Neuronal stem cell (in vitro differentiated cells): Measurements from ENCODE around the gene GOSR2.

Experiments
- DNase-seq: peaks from one replicate; pipeline ENCODE4 v3.0.0-alpha.2; 2013; ENCODE audit warnings: low spot score
- H2AFZ ChIP-seq: one replicate; pipeline ENCODE4 v1.6.1; 2013; ENCODE audit warnings: mild to moderate bottlenecking, low read length, inconsistent platforms
- H2AK5ac ChIP-seq: 2 replicates; pipeline ENCODE4 v1.6.1; 2013; ENCODE audit warnings: low read depth, mild to moderate bottlenecking, inconsistent platforms, low read length, moderate library complexity, mixed read lengths
- H2BK120ac ChIP-seq: 2 replicates; pipeline ENCODE4 v1.6.1; 2013; ENCODE audit warnings: low read depth, mild to moderate bottlenecking, inconsistent platforms, low read length, moderate library complexity, mixed read lengths
- H2BK12ac ChIP-seq: one replicate; pipeline ENCODE4 v1.6.1; 2013; ENCODE audit warnings: low read length, inconsistent platforms
- H2BK15ac ChIP-seq: 2 replicates; pipeline ENCODE4 v1.6.1; 2013; ENCODE audit warnings: mild to moderate bottlenecking, low read length, inconsistent platforms, mixed read lengths
- H2BK5ac ChIP-seq: one replicate; pipeline ENCODE4 v1.6.1; 2013; ENCODE audit warnings: inconsistent platforms, mild to moderate bottlenecking, low read length, moderate library complexity
- H3K14ac ChIP-seq: one replicate; pipeline ENCODE4 v1.6.1; 2013; ENCODE audit warnings: low read length, inconsistent platforms
- H3K18ac ChIP-seq: 2 replicates; pipeline ENCODE4 v1.6.1; 2013; ENCODE audit warnings: low read length, inconsistent platforms
- H3K23ac ChIP-seq: 2 replicates; pipeline ENCODE4 v1.6.1; 2013; ENCODE audit warnings: low read depth, mild to moderate bottlenecking, mixed read lengths, low read length, inconsistent platforms; ENCODE audit not compliant: poor library complexity
- H3K27ac ChIP-seq: replicated peaks from 3 replicates; pipeline ENCODE4 v1.5.1; 2013; ENCODE audit warnings: low read length, inconsistent platforms
- H3K27me3 ChIP-seq, 3 experiments: 2 replicates each; pipeline ENCODE4 v1.6.1; 2013; ENCODE audit warnings: low read length in 3 of 3, mild to moderate bottlenecking in 2 of 3, inconsistent platforms in 1 of 3, low read depth in 1 of 3, mixed read lengths in 1 of 3, moderate library complexity in 1 of 3; ENCODE audit not compliant: control insufficient read depth in 3 of 3, insufficient read depth in 3 of 3
- H3K36me3 ChIP-seq, 2 donors: replicated peaks in 1 of 2; 2 replicates each; pipeline ENCODE4 v1.6.1; 2013; ENCODE audit warnings: low read length in 2 of 2; ENCODE audit not compliant: control insufficient read depth in 2 of 2, insufficient read depth in 2 of 2
- H3K4ac ChIP-seq: 2 replicates; pipeline ENCODE4 v1.6.1; 2013; ENCODE audit warnings: inconsistent platforms, mild to moderate bottlenecking, low read length, moderate library complexity
- H3K4me1 ChIP-seq, 2 donors: 1 replicate in 1 of 2; 2 replicates in 1 of 2; pipeline ENCODE4 v1.6.1; 2013; ENCODE audit warnings: low read length in 2 of 2, low read depth in 1 of 2; ENCODE audit not compliant: control insufficient read depth in 2 of 2, insufficient read depth in 1 of 2
- H3K4me2 ChIP-seq: one replicate; pipeline ENCODE4 v1.6.1; 2013; ENCODE audit warnings: mild to moderate bottlenecking, low read length, inconsistent platforms; ENCODE audit not compliant: insufficient read depth, poor library complexity, severe bottlenecking
- H3K4me3 ChIP-seq, 2 donors: 2 replicates each; pipeline ENCODE4 v1.5.1; 2013; ENCODE audit warnings: low read length in 2 of 2, mild to moderate bottlenecking in 2 of 2, inconsistent platforms in 1 of 2, moderate library complexity in 1 of 2
- H3K79me1 ChIP-seq: one replicate; pipeline ENCODE4 v1.6.1; 2013; ENCODE audit warnings: low read depth, mild to moderate bottlenecking, inconsistent platforms, low read length, moderate library complexity
- H3K9ac ChIP-seq: one replicate; pipeline ENCODE4 v1.6.1; 2013; ENCODE audit warnings: mild to moderate bottlenecking, low read depth, low read length, inconsistent platforms; ENCODE audit not compliant: poor library complexity
- H3K9me3 ChIP-seq, 2 donors: replicated peaks in 1 of 2; 2 replicates each; pipeline versions ENCODE3 to v1.6.1; 2013; ENCODE audit warnings: low read length in 2 of 2, mild to moderate bottlenecking in 2 of 2, inconsistent platforms in 1 of 2, low read depth in 1 of 2, mixed read lengths in 1 of 2, moderate library complexity in 1 of 2; ENCODE audit not compliant: control insufficient read depth in 2 of 2, insufficient read depth in 1 of 2
- H4K8ac ChIP-seq: one replicate; pipeline ENCODE4 v1.6.1; 2013; ENCODE audit warnings: low read depth, mild to moderate bottlenecking, inconsistent platforms, low read length, moderate library complexity
- H4K91ac ChIP-seq: one replicate; pipeline ENCODE4 v1.6.1; 2013; ENCODE audit warnings: low read length, low read depth, mild to moderate bottlenecking, inconsistent platforms; ENCODE audit not compliant: poor library complexity
- WGBS, 2 donors: extraction: QIAGEN DNeasy Blood & Tissue Kit; methylation state at CpG; one replicate each; pipeline ENCODE4 v1.1.7; 2013; ENCODE audit warnings: missing lambda C conversion rate in 2 of 2, mixed read lengths in 1 of 2; ENCODE audit not compliant: insufficient read length in 2 of 2, insufficient replicate concordance in 1 of 2; ENCODE audit errors: extremely low coverage in 2 of 2; 5-methylcytosine and 5-hydroxymethylcytosine counted together

Gene GOSR2

DNA sequence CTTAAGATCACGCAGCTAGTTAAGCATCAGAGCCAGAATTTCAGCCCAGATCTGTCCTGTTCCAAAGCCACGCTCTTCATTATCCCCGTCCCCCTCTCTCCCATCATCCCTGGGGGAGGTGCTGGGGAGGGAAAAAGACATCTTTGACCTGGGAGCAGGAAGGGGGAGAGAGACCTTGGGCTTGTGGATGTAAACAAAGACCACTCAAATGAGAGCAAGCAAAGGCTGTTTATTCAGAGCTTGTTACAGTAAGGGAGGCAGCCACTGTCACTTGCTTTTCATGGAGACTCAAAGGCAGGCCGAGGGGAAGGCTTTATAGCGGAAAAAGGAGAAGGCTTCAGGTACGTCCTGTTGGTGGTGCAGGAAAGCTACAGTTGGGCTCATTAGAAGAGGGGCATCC, 59.6 kb downstream of the GOSR2 start:
- Histone ChIP-seq H2BK5ac (no peak overlapping the region), H3K9ac (no peak overlapping the region), H3K27me3 (peaks cover 0 to 22% (median 13%) of the 10 kb centered on the region in 3 experiments), H2BK15ac (no peak overlapping the region), H3K4me3 (no peak overlapping the region), H3K4me2 (no peak overlapping the region), H3K4me1 (peaks cover 5 to 10% of the 10 kb centered on the region in 2 donors), H2AFZ (no peak overlapping the region), H3K23ac (no peak overlapping the region), H3K14ac (no peak overlapping the region), H2BK120ac (no peak overlapping the region), H3K36me3 (no peaks in the 10 kb centered on the region), H3K27ac (no peak overlapping the region), H3K9me3 (no peaks in the 10 kb centered on the region), H3K4ac (no peak overlapping the region), H4K91ac (no peak overlapping the region), H2BK12ac (no peak overlapping the region), H2AK5ac (no peak overlapping the region), H3K79me1 (no peaks in the 10 kb centered on the region), H4K8ac (no peak overlapping the region), H3K18ac (no peak overlapping the region)
- WGBS, 2 donors, result no CpG with 5 or more reads among the region's 6 CpGs
- DNase-seq, result no peak

DNA sequence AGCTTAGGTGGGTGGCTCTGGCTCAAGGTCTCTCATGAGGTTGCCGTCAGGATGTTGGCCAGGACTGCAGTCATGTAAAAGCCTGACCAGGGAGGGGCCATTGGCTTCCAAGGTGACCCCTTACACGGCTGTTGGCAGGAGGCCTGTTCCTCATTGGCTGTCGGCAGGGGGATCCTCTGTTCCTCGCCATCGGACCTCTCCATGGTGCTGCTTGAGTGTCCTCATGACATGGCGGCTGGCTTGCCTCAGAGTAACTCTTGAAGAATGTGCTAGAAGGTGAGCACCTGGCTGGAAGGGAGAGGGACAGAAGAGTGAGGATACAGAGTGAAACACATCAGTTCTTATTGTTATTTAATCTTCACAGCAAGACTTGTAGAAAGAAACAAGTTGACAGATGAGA, 60.8 kb downstream of the GOSR2 start:
- Histone ChIP-seq H3K14ac (no peak overlapping the region), H3K23ac (no peak overlapping the region), H4K91ac (no peak overlapping the region), H2BK15ac (no peak overlapping the region), H2BK5ac (no peak overlapping the region), H3K4ac (no peak overlapping the region), H3K9ac (no peak overlapping the region), H4K8ac (no peak overlapping the region), H3K27ac (no peak overlapping the region), H2BK120ac (no peak overlapping the region), H3K4me1 (peaks cover 0 to 4% of the 10 kb centered on the region in 2 donors), H3K18ac (no peak overlapping the region), H2AK5ac (no peak overlapping the region), H3K79me1 (no peaks in the 10 kb centered on the region), H3K4me2 (no peak overlapping the region), H3K9me3 (no peaks in the 10 kb centered on the region), H3K27me3 (peaks cover 0 to 10% (median 5%) of the 10 kb centered on the region in 3 experiments), H3K4me3 (no peak overlapping the region), H3K36me3 (no peaks in the 10 kb centered on the region), H2BK12ac (no peak overlapping the region), H2AFZ (no peak overlapping the region)
- DNase-seq, result no peak
- no CpG with 5 or more reads among the region's 6 CpGs for WGBS, 2 donors

DNA sequence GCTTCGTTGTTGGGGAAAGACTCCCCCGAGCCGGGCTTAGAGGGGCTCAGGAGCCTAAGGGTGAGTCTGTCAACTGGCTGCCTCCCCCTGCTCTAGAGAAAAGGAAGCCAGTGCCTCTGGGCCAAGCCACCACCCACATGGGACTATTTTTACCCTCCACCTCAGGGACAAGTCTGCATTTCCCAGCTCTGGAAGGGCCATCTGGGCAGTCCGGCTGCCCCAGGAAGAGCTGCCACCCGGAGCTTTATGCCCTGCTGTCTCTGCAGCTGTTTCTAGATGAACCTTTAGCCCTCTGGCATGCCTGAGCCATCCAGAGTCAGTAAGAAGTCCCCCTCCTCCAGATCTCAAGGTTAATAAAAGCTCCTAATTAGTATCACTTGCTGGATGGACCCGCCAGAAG, 61.4 kb downstream of the GOSR2 start:
- WGBS, 2 donors, result no CpG with 5 or more reads among the region's 6 CpGs
- peaks cover 0 to 4% of the 10 kb centered on the region in 2 donors for H3K4me1 ChIP-seq
- H4K91ac ChIP-seq, result no peak overlapping the region
- H3K14ac ChIP-seq, result no peak overlapping the region
- H3K18ac ChIP-seq, result no peak overlapping the region
- no peaks in the 10 kb centered on the region for H3K9me3 ChIP-seq
- no peak overlapping the region for H3K4me3 ChIP-seq
- H3K27ac ChIP-seq, result no peak overlapping the region
- no peak overlapping the region for H2BK12ac ChIP-seq
- H3K23ac ChIP-seq, result no peak overlapping the region
- H4K8ac ChIP-seq, result no peak overlapping the region
- H2AK5ac ChIP-seq, result no peak overlapping the region
- H3K27me3 ChIP-seq, result peaks cover 0 to 6% (median 2%) of the 10 kb centered on the region in 3 experiments
- no peak for DNase-seq
- no peak overlapping the region for H3K4me2 ChIP-seq
- H2AFZ ChIP-seq, result no peak overlapping the region
- H2BK120ac ChIP-seq, result no peak overlapping the region
- H3K36me3 ChIP-seq, result no peaks in the 10 kb centered on the region
- no peak overlapping the region for H3K9ac ChIP-seq
- no peak overlapping the region for H2BK15ac ChIP-seq
- H2BK5ac ChIP-seq, result no peak overlapping the region
- H3K4ac ChIP-seq, result no peak overlapping the region
- H3K79me1 ChIP-seq, result no peaks in the 10 kb centered on the region

DNA sequence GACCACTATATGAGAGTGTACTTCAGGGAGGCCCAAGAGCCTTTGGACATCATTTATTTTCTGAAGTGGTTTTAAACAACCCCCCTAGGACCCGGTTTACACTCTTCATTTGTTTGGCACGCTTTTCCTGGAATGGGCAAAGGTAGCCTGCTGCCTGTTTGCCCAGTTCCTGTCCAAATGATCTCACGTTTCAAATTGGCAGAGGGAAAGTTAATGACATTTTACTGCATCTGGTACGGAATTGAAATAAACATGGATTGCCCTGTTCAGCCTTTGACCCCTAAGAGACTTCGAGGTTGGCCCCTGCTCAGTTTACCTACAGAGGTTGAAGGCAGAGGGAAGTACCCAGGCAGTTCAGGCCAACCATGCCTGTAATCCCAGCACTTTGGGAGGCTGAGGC, 61.9 kb downstream of the GOSR2 start:
- Histone ChIP-seq H3K9ac (no peak overlapping the region), H3K4me1 (peaks cover 0 to 4% of the 10 kb centered on the region in 2 donors), H2AFZ (no peak overlapping the region), H2BK5ac (no peak overlapping the region), H3K9me3 (no peaks in the 10 kb centered on the region), H3K14ac (no peak overlapping the region), H3K27me3 (peaks cover 0 to 2% (median 2%) of the 10 kb centered on the region in 3 experiments), H3K23ac (no peak overlapping the region), H4K91ac (no peak overlapping the region), H2BK12ac (no peak overlapping the region), H3K27ac (no peak overlapping the region), H3K18ac (no peak overlapping the region), H2BK120ac (no peak overlapping the region), H3K4ac (no peak overlapping the region), H2BK15ac (no peak overlapping the region), H4K8ac (no peak overlapping the region), H3K79me1 (no peaks in the 10 kb centered on the region), H2AK5ac (no peak overlapping the region), H3K4me2 (no peak overlapping the region), H3K36me3 (no peaks in the 10 kb centered on the region), H3K4me3 (no peak overlapping the region)
- no peak for DNase-seq
- WGBS, 2 donors, result no CpG with 5 or more reads among the region's 5 CpGs
